ENCODE results near the gene NR4A1.

NR4A1 gene

GRCh38 chr12:52057638-52058576 lies 6.7 kb downstream of the NR4A1 start:
- Histone ChIP-seq H3K4me3 (ENCODE audit: severe bottlenecking) (no peak overlapping the region), H3K4me1 (ENCODE audit: insufficient read depth, poor library complexity, severe bottlenecking) (no peaks in the 10 kb centered on the region), H3K27me3 (ENCODE audit: insufficient read depth, poor library complexity, severe bottlenecking) (no peaks in the 10 kb centered on the region), H3K36me3 (ENCODE audit: low read depth) (peaks cover 4% of the 10 kb centered on the region; the same call in 1 of the 2 replicates), H3K27ac (ENCODE audit: poor library complexity, severe bottlenecking) (no peak overlapping the region), H3K9me3 (ENCODE audit: severe bottlenecking) (no peaks in the 10 kb centered on the region)
- TF ChIP-seq, protein P1, sequence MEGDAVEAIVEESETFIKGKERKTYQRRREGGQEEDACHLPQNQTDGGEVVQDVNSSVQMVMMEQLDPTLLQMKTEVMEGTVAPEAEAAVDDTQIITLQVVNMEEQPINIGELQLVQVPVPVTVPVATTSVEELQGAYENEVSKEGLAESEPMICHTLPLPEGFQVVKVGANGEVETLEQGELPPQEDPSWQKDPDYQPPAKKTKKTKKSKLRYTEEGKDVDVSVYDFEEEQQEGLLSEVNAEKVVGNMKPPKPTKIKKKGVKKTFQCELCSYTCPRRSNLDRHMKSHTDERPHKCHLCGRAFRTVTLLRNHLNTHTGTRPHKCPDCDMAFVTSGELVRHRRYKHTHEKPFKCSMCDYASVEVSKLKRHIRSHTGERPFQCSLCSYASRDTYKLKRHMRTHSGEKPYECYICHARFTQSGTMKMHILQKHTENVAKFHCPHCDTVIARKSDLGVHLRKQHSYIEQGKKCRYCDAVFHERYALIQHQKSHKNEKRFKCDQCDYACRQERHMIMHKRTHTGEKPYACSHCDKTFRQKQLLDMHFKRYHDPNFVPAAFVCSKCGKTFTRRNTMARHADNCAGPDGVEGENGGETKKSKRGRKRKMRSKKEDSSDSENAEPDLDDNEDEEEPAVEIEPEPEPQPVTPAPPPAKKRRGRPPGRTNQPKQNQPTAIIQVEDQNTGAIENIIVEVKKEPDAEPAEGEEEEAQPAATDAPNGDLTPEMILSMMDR (IDR thresholded peaks at IDR 0.05; ENCODE audit: poor library complexity, severe bottlenecking): no peak
- DNase-seq (ENCODE audit: low spot score) (no peak), ATAC-seq (ENCODE audit: low read depth) (no peak)

GRCh38 chr12:52058631-52059361 lies 7.6 kb downstream of the NR4A1 start:
- Histone ChIP-seq H3K9me3 (ENCODE audit: severe bottlenecking) (no peaks in the 10 kb centered on the region), H3K4me1 (ENCODE audit: insufficient read depth, poor library complexity, severe bottlenecking) (no peaks in the 10 kb centered on the region), H3K36me3 (ENCODE audit: low read depth) (peaks cover 4% of the 10 kb centered on the region; the same call in 1 of the 2 replicates), H3K27ac (ENCODE audit: poor library complexity, severe bottlenecking) (no peak overlapping the region), H3K4me3 (ENCODE audit: severe bottlenecking) (no peak overlapping the region), H3K27me3 (ENCODE audit: insufficient read depth, poor library complexity, severe bottlenecking) (no peaks in the 10 kb centered on the region)
- TF ChIP-seq, protein P1 (IDR thresholded peaks at IDR 0.05; ENCODE audit: poor library complexity, severe bottlenecking): no peak
- ATAC-seq (ENCODE audit: low read depth) (no peak), DNase-seq (ENCODE audit: low spot score) (no peak)

DNA sequence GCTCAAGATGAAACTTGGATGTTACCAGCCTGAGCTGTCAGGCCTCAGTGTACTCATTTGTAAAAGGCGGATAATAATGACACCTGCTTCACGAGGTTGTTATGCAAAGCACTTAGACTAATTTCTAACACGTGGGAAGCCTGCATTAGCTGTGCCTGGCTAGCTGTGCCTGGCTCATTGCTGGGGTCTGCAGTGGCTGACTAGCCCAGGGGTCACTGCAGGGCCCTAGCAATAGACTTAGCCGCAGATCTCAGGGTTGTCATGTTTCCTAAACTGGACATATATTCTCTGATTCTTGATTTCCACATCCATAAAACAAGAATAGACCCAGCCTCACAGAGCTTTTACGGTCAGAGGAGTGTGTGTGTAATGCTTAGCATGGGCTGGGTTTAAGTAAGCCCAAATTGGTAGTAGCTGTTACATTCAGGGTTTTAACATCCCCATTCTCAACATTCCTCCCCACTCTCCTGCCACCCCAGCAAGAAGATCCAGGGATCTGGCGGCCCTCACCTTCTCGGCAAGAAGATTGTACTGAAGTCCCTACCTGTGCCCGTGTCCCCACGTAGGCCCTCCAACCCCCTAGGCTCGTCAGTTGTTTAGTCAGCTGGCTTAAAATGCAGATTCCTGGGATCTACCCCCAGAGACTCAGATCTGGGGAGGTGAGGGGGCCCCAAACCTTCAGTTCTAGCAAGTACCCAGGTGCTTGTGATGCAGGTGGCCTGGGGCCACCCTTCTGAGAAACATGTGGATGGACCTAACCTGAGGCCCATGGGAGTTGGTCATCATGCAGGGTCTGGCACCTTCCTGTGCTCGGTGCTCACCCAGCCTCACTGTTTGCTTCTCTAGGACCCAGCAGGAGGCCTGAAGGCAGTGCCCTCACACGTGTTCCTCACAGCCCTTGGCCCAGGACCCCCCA lies 8.6 kb downstream of the NR4A1 start:
- DNase-seq (ENCODE audit: low spot score): no peak
- Histone ChIP-seq H3K27me3 (ENCODE audit: insufficient read depth, poor library complexity, severe bottlenecking) (no peaks in the 10 kb centered on the region), H3K4me1 (ENCODE audit: insufficient read depth, poor library complexity, severe bottlenecking) (no peaks in the 10 kb centered on the region), H3K27ac (ENCODE audit: poor library complexity, severe bottlenecking) (no peak overlapping the region), H3K9me3 (ENCODE audit: severe bottlenecking) (no peaks in the 10 kb centered on the region), H3K36me3 (ENCODE audit: low read depth) (peaks cover 4% of the 10 kb centered on the region; the same call in 1 of the 2 replicates), H3K4me3 (ENCODE audit: severe bottlenecking) (no peak overlapping the region)
- TF ChIP-seq, protein P1 (IDR thresholded peaks at IDR 0.05; ENCODE audit: poor library complexity, severe bottlenecking): no peak
- ATAC-seq (ENCODE audit: low read depth): no peak

DNA sequence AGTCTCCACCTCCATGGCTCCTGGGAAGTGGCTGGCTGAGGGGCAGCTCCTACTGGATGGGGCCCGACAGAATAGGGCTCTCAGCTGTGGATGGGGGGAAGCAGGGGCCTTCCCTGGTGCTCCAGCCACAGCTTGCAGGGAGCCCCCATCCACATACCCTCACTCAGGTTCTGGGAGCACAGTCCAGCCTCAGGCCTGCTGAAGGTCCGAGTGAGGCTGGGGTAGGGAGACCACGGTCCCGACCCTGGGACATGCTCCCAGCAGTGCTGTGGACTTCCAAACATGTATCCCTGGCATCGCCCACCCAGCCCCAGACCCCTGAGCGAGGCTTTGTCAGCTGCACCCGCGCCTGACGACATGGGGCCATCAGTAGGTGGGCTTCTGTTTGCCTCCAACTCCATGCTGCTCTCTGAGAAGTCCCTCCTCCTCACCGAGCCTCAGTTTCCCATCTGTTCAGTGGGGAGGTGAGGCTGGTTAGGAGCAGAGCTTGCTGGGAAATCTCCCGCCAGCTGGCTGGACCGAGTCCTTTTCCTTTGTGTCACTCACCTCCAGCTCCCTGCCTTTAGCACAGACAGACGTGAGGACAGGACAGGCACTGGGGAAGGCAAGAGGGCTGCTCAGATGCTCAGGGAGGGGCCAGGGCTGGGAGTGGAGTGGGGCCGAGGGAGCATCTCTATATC lies 9.4 kb downstream of the NR4A1 start:
- H3K27me3 ChIP-seq (ENCODE audit: insufficient read depth, poor library complexity, severe bottlenecking): no peaks in the 10 kb centered on the region
- H3K4me1 ChIP-seq (ENCODE audit: insufficient read depth, poor library complexity, severe bottlenecking): no peaks in the 10 kb centered on the region
- H3K9me3 ChIP-seq (ENCODE audit: severe bottlenecking): no peaks in the 10 kb centered on the region
- DNase-seq (ENCODE audit: low spot score) (no peak), ATAC-seq (ENCODE audit: low read depth) (no peak)
- H3K4me3 ChIP-seq (ENCODE audit: severe bottlenecking): no peak overlapping the region
- TF ChIP-seq, protein P1 (IDR thresholded peaks at IDR 0.05; ENCODE audit: poor library complexity, severe bottlenecking): no peak
- peaks cover 4% of the 10 kb centered on the region; the same call in 1 of the 2 replicates for H3K36me3 ChIP-seq (ENCODE audit: low read depth)
- no peak overlapping the region for H3K27ac ChIP-seq (ENCODE audit: poor library complexity, severe bottlenecking)

Measured in RWPE2 (cell line).